ENCODE results near the gene PREP.
"Not testable (repeated sequence)": the region's sequence is repeated elsewhere in the genome, so short reads cannot be mapped to it uniquely, and the experiment has no call there.

Gene PREP

GRCh38 chr6:105402939-105403935, at the start of gene PREP:
Gene PREP (minus strand): TSS chr6:105403082. CDS start chr6:105402891, 191 bp downstream.
- DNase-seq, result peak; percentile 77

- no peak for DNase-seq
Observed at GRCh38 chr6:105452376-105452775, 49.5 kb upstream of the PREP start.

- DNase-seq, result no peak
Observed at GRCh38 chr6:105449756-105450390, 47.0 kb upstream of the PREP start.

GRCh38 chr6:105445481-105445880, 42.6 kb upstream of the PREP start:
- no peak for DNase-seq

GRCh38 chr6:105443941-105444340, 41.1 kb upstream of the PREP start:
- DNase-seq, result no peak

GRCh38 chr6:105442369-105442768, 39.5 kb upstream of the PREP start:
- DNase-seq, result no peak

- DNase-seq, result no peak
Observed at GRCh38 chr6:105437236-105437635, 34.4 kb upstream of the PREP start.

GRCh38 chr6:105433723-105434122, 30.8 kb upstream of the PREP start:
- no peak for DNase-seq

- no peak for DNase-seq
Observed at GRCh38 chr6:105432797-105433196, 29.9 kb upstream of the PREP start.

GRCh38 chr6:105431226-105431625, 28.3 kb upstream of the PREP start:
- no peak for DNase-seq

- DNase-seq, result no peak
Observed at GRCh38 chr6:105430685-105431084, 27.8 kb upstream of the PREP start.

- DNase-seq, result no peak
Observed at GRCh38 chr6:105429676-105430075, 26.8 kb upstream of the PREP start.

- DNase-seq, result no peak
Observed at GRCh38 chr6:105428342-105428957, 25.6 kb upstream of the PREP start.

- DNase-seq, result peak; percentile 34
Observed at GRCh38 chr6:105424175-105424783, 21.4 kb upstream of the PREP start.

- DNase-seq, result not testable (repeated sequence)
Observed at GRCh38 chr6:105416971-105417370, 14.1 kb upstream of the PREP start.

- no peak for DNase-seq
Observed at GRCh38 chr6:105409734-105410133, 6.9 kb upstream of the PREP start.

- DNase-seq, result peak; percentile 59
Observed at GRCh38 chr6:105402090-105402938, 568 bp downstream of the PREP start.

- no peak for DNase-seq
Observed at GRCh38 chr6:105401247-105402089, 1.4 kb downstream of the PREP start.

- DNase-seq, result no peak
Observed at GRCh38 chr6:105400501-105400900, 2.4 kb downstream of the PREP start.

- no peak for DNase-seq
Observed at GRCh38 chr6:105398859-105399258, 4.0 kb downstream of the PREP start.

- DNase-seq, result no peak
Observed at GRCh38 chr6:105397987-105398386, 4.9 kb downstream of the PREP start.

All from stimulated activated naive CD4-positive, alpha-beta T cell treated with Interleukin-2 at 50 U/mL for 16 hours (primary cell).